ENCODE results near the gene KCNJ18.
"Not testable (repeated sequence)": the region's sequence is repeated elsewhere in the genome, so short reads cannot be mapped to it uniquely, and the experiment has no call there.

Gene KCNJ18

GRCh38 chr17:21686165-21687015, 5.9 kb upstream of the KCNJ18 start:
- Histone ChIP-seq H3K4me1 (ENCODE audit: control insufficient read depth in 2 of 2, insufficient read depth in 2 of 2, low read length in 2 of 2) (no peaks in the 10 kb centered on the region), H3K27ac (ENCODE audit: low read depth in 2 of 2, low read length in 2 of 2) (no peak overlapping the region), H3K36me3 (ENCODE audit: control insufficient read depth in 2 of 2, insufficient read depth in 2 of 2, low read length in 2 of 2) (no peaks in the 10 kb centered on the region), H3K9me3 (ENCODE audit: control insufficient read depth in 2 of 2, low read length in 2 of 2) (no peaks in the 10 kb centered on the region), H3K9ac (ENCODE audit: low read depth in 1 of 2, low read length in 2 of 2) (no peak overlapping the region), H3K27me3 (ENCODE audit: control insufficient read depth in 2 of 2, insufficient read depth in 2 of 2, low read length in 2 of 2) (no peaks in the 10 kb centered on the region), H3K4me3 (ENCODE audit: low read length in 2 of 2) (no peak overlapping the region)

- Histone ChIP-seq H3K27me3 (ENCODE audit: control insufficient read depth in 2 of 2, insufficient read depth in 2 of 2, low read length in 2 of 2) (no peaks in the 10 kb centered on the region), H3K27ac (ENCODE audit: low read depth in 2 of 2, low read length in 2 of 2) (no peak overlapping the region), H3K36me3 (ENCODE audit: control insufficient read depth in 2 of 2, insufficient read depth in 2 of 2, low read length in 2 of 2) (no peaks in the 10 kb centered on the region), H3K9me3 (ENCODE audit: control insufficient read depth in 2 of 2, low read length in 2 of 2) (no peaks in the 10 kb centered on the region), H3K4me1 (ENCODE audit: control insufficient read depth in 2 of 2, insufficient read depth in 2 of 2, low read length in 2 of 2) (no peaks in the 10 kb centered on the region), H3K9ac (ENCODE audit: low read depth in 1 of 2, low read length in 2 of 2) (no peak overlapping the region), H3K4me3 (ENCODE audit: low read length in 2 of 2) (no peak overlapping the region)
Observed at GRCh38 chr17:21687136-21687953, 5.0 kb upstream of the KCNJ18 start.

- no peak overlapping the region for H3K4me3 ChIP-seq (ENCODE audit: low read length in 2 of 2)
- no peaks in the 10 kb centered on the region for H3K9me3 ChIP-seq (ENCODE audit: control insufficient read depth in 2 of 2, low read length in 2 of 2)
- H3K36me3 ChIP-seq (ENCODE audit: control insufficient read depth in 2 of 2, insufficient read depth in 2 of 2, low read length in 2 of 2): no peaks in the 10 kb centered on the region
- no peaks in the 10 kb centered on the region for H3K27me3 ChIP-seq (ENCODE audit: control insufficient read depth in 2 of 2, insufficient read depth in 2 of 2, low read length in 2 of 2)
- no peak overlapping the region for H3K27ac ChIP-seq (ENCODE audit: low read depth in 2 of 2, low read length in 2 of 2)
- H3K9ac ChIP-seq (ENCODE audit: low read depth in 1 of 2, low read length in 2 of 2): no peak overlapping the region
- H3K4me1 ChIP-seq (ENCODE audit: control insufficient read depth in 2 of 2, insufficient read depth in 2 of 2, low read length in 2 of 2): no peaks in the 10 kb centered on the region
Observed at GRCh38 chr17:21688293-21688949, 3.9 kb upstream of the KCNJ18 start.

GRCh38 chr17:21689604-21690003, 2.7 kb upstream of the KCNJ18 start:
- H3K27ac ChIP-seq (ENCODE audit: low read depth in 2 of 2, low read length in 2 of 2): no peak overlapping the region
- no peak overlapping the region for H3K9ac ChIP-seq (ENCODE audit: low read depth in 1 of 2, low read length in 2 of 2)
- no peaks in the 10 kb centered on the region for H3K4me1 ChIP-seq (ENCODE audit: control insufficient read depth in 2 of 2, insufficient read depth in 2 of 2, low read length in 2 of 2)
- H3K9me3 ChIP-seq (ENCODE audit: control insufficient read depth in 2 of 2, low read length in 2 of 2): no peaks in the 10 kb centered on the region
- H3K4me3 ChIP-seq (ENCODE audit: low read length in 2 of 2): no peak overlapping the region
- H3K36me3 ChIP-seq (ENCODE audit: control insufficient read depth in 2 of 2, insufficient read depth in 2 of 2, low read length in 2 of 2): no peaks in the 10 kb centered on the region
- H3K27me3 ChIP-seq (ENCODE audit: control insufficient read depth in 2 of 2, insufficient read depth in 2 of 2, low read length in 2 of 2): no peaks in the 10 kb centered on the region

GRCh38 chr17:21690811-21691210, 1.5 kb upstream of the KCNJ18 start:
- not testable (repeated sequence) for H3K9ac ChIP-seq (ENCODE audit: low read depth in 1 of 2, low read length in 2 of 2); H3K36me3 ChIP-seq (ENCODE audit: control insufficient read depth in 2 of 2, insufficient read depth in 2 of 2, low read length in 2 of 2); H3K27me3 ChIP-seq (ENCODE audit: control insufficient read depth in 2 of 2, insufficient read depth in 2 of 2, low read length in 2 of 2); H3K9me3 ChIP-seq (ENCODE audit: control insufficient read depth in 2 of 2, low read length in 2 of 2); H3K4me3 ChIP-seq (ENCODE audit: low read length in 2 of 2); H3K4me1 ChIP-seq (ENCODE audit: control insufficient read depth in 2 of 2, insufficient read depth in 2 of 2, low read length in 2 of 2); H3K27ac ChIP-seq (ENCODE audit: low read depth in 2 of 2, low read length in 2 of 2)

GRCh38 chr17:21691481-21691880, 842 bp upstream of the KCNJ18 start:
- H3K36me3 ChIP-seq (ENCODE audit: control insufficient read depth in 2 of 2, insufficient read depth in 2 of 2, low read length in 2 of 2); H3K9me3 ChIP-seq (ENCODE audit: control insufficient read depth in 2 of 2, low read length in 2 of 2); H3K4me1 ChIP-seq (ENCODE audit: control insufficient read depth in 2 of 2, insufficient read depth in 2 of 2, low read length in 2 of 2); H3K4me3 ChIP-seq (ENCODE audit: low read length in 2 of 2); H3K27ac ChIP-seq (ENCODE audit: low read depth in 2 of 2, low read length in 2 of 2); H3K27me3 ChIP-seq (ENCODE audit: control insufficient read depth in 2 of 2, insufficient read depth in 2 of 2, low read length in 2 of 2); H3K9ac ChIP-seq (ENCODE audit: low read depth in 1 of 2, low read length in 2 of 2): not testable (repeated sequence)

GRCh38 chr17:21692704-21693065, 362 bp downstream of the KCNJ18 start:
- not testable (repeated sequence) for H3K27me3 ChIP-seq (ENCODE audit: control insufficient read depth in 2 of 2, insufficient read depth in 2 of 2, low read length in 2 of 2); H3K27ac ChIP-seq (ENCODE audit: low read depth in 2 of 2, low read length in 2 of 2); H3K36me3 ChIP-seq (ENCODE audit: control insufficient read depth in 2 of 2, insufficient read depth in 2 of 2, low read length in 2 of 2); H3K9me3 ChIP-seq (ENCODE audit: control insufficient read depth in 2 of 2, low read length in 2 of 2); H3K4me1 ChIP-seq (ENCODE audit: control insufficient read depth in 2 of 2, insufficient read depth in 2 of 2, low read length in 2 of 2); H3K9ac ChIP-seq (ENCODE audit: low read depth in 1 of 2, low read length in 2 of 2); H3K4me3 ChIP-seq (ENCODE audit: low read length in 2 of 2)

- H3K9ac ChIP-seq (ENCODE audit: low read depth in 1 of 2, low read length in 2 of 2); H3K36me3 ChIP-seq (ENCODE audit: control insufficient read depth in 2 of 2, insufficient read depth in 2 of 2, low read length in 2 of 2); H3K4me1 ChIP-seq (ENCODE audit: control insufficient read depth in 2 of 2, insufficient read depth in 2 of 2, low read length in 2 of 2); H3K9me3 ChIP-seq (ENCODE audit: control insufficient read depth in 2 of 2, low read length in 2 of 2); H3K4me3 ChIP-seq (ENCODE audit: low read length in 2 of 2); H3K27me3 ChIP-seq (ENCODE audit: control insufficient read depth in 2 of 2, insufficient read depth in 2 of 2, low read length in 2 of 2); H3K27ac ChIP-seq (ENCODE audit: low read depth in 2 of 2, low read length in 2 of 2): not testable (repeated sequence)
Observed at GRCh38 chr17:21693391-21693796, 1.1 kb downstream of the KCNJ18 start.

GRCh38 chr17:21693937-21694336, 1.6 kb downstream of the KCNJ18 start:
- not testable (repeated sequence) for H3K9me3 ChIP-seq (ENCODE audit: control insufficient read depth in 2 of 2, low read length in 2 of 2); H3K4me1 ChIP-seq (ENCODE audit: control insufficient read depth in 2 of 2, insufficient read depth in 2 of 2, low read length in 2 of 2); H3K4me3 ChIP-seq (ENCODE audit: low read length in 2 of 2); H3K27me3 ChIP-seq (ENCODE audit: control insufficient read depth in 2 of 2, insufficient read depth in 2 of 2, low read length in 2 of 2); H3K9ac ChIP-seq (ENCODE audit: low read depth in 1 of 2, low read length in 2 of 2); H3K27ac ChIP-seq (ENCODE audit: low read depth in 2 of 2, low read length in 2 of 2); H3K36me3 ChIP-seq (ENCODE audit: control insufficient read depth in 2 of 2, insufficient read depth in 2 of 2, low read length in 2 of 2)

GRCh38 chr17:21696227-21696626, 3.9 kb downstream of the KCNJ18 start:
- not testable (repeated sequence) for H3K4me3 ChIP-seq (ENCODE audit: low read length in 2 of 2); H3K27ac ChIP-seq (ENCODE audit: low read depth in 2 of 2, low read length in 2 of 2); H3K9ac ChIP-seq (ENCODE audit: low read depth in 1 of 2, low read length in 2 of 2)

More at GRCh38 chr17:21696227-21696626, 3.9 kb downstream of the KCNJ18 start:
- H3K9me3 ChIP-seq (ENCODE audit: control insufficient read depth in 2 of 2, low read length in 2 of 2); H3K36me3 ChIP-seq (ENCODE audit: control insufficient read depth in 2 of 2, insufficient read depth in 2 of 2, low read length in 2 of 2); H3K4me1 ChIP-seq (ENCODE audit: control insufficient read depth in 2 of 2, insufficient read depth in 2 of 2, low read length in 2 of 2); H3K27me3 ChIP-seq (ENCODE audit: control insufficient read depth in 2 of 2, insufficient read depth in 2 of 2, low read length in 2 of 2): not testable (repeated sequence)

Measured in mucosa of rectum (tissue), 2 donors.